Measurements from ENCODE around the gene MOGAT3. TPM values are rescaled to one million over a fixed set of nuclear protein-coding genes. Genes with fewer than 3 reads are reported as not detected.

Gene MOGAT3
- total RNA-seq, 2 experiments from 2014 or later = not detected

DNA sequence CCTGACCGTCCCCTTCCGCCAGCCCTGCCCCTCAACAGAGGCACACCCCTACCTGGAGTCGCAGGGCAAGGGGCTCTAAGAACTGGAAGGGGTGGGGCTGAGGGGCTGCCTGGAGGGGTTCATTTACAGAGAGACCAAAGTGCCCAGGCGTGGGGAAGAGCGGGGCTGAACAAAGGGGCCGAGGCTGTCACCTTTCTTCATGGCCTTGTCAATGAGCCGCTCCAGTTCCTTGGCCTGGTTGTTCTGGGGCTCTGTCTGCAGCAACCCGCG, 39.0 kb upstream of the MOGAT3 start:
- no peaks in the 10 kb centered on the region for H3K27me3 Mint-ChIP-seq (ENCODE audit: low read depth)
- H3K27ac Mint-ChIP-seq = no peak overlapping the region
- ATAC-seq = no peak
- DNase-seq = no peak
- peaks cover 8% of the 10 kb centered on the region for H3K36me3 Mint-ChIP-seq (ENCODE audit: low read depth)
- H3K9me3 Mint-ChIP-seq (ENCODE audit: insufficient read depth) = no peaks in the 10 kb centered on the region
- POLR2A ChIA-PET = no interaction called here
- CTCF ChIA-PET = no interaction called here
- H3K4me1 Mint-ChIP-seq (ENCODE audit: low read depth) = peaks cover 20% of the 10 kb centered on the region
- H3K4me3 Mint-ChIP-seq = no peak overlapping the region

DNA sequence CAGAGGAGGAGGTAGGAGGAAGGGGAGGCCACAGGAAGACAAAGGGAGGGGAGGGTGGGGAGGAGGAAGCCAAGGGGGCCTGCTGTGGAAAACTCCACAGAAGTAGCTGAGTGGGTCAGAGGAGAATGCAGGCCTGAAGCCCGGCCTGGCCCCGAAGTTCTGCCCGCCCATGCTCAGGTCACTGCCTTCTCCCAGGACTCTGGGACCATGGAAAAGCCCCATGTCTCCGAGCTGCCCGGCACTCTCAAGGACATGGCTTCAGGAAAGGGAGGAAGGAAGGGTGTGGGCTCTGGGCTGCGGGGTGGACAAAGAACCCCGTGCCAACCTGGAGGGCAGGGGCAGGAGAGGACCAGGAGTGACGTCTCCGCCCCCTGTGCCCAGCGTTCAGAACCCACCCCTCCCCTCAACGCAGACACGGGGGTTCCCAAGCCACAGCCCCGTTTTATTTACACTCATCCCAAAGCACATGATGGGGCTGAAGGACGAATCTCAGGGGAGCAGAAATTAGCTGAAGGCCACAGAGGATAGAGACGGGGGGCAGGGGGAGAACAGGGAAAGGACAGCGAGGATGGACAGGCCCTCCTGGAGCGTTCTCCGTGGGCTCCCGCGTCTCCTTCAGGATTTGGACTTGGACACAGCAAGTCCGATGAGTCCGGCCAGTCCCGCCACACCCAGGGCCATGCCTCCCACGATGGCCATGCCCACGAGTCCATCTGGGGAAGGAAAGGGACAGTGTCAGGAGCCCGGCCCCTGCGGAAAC, 38.5 kb upstream of the MOGAT3 start:
- CTCF ChIA-PET = no interaction called here
- ATAC-seq (no peak), DNase-seq (no peak)
- H3K27me3 Mint-ChIP-seq (ENCODE audit: low read depth) = no peaks in the 10 kb centered on the region
- no peaks in the 10 kb centered on the region for H3K9me3 Mint-ChIP-seq (ENCODE audit: insufficient read depth)
- no peak overlapping the region for H3K27ac Mint-ChIP-seq
- POLR2A ChIA-PET = no interaction called here
- H3K36me3 Mint-ChIP-seq (ENCODE audit: low read depth) = peaks cover 8% of the 10 kb centered on the region
- H3K4me3 Mint-ChIP-seq = no peak overlapping the region
- peaks cover 17% of the 10 kb centered on the region for H3K4me1 Mint-ChIP-seq (ENCODE audit: low read depth)

DNA sequence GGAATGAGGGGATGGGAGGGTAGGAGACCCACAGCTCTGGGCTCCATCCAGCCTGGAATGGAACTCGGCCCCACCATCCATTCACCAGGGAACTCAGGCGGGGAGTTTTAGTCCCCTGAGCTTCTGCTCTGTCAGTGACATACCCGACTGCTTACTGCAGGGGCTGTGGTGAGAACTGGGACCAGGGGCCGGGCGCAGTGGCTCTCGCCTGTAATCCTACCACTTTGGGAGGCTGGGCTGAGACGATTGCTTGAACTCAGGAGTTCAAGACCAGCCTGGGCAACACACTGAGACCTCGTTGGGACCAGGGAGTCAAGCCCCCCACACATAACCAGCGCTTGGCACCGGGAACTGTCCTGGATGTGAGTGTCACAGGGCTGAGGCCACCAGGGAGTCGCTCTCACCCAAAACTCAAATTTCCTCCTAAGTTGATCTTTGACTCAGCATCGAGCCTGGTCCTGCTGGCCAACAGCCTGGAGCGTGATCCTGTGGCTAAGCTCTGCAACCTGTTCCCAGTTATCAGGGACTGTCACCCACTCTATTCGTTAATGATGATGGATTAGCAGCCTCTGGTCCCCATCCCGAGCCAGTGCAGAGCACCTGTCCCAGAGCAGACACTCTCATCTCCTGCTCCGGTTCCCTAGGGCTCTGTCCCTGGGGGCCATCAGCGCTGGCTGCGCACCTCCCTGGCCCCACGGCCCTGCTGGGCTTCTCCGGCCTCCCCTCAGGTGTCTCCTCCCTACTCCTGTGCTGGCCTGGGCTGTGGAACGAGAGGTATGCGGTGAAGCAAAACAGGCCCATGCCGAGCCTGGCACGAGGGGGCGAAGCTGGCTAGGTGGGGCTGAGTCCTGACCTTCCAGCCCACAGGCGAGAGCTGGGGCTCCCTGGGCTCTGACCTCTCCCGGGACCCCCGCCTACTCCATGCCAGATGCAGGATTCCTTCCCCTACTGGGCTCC, 37.7 kb upstream of the MOGAT3 start:
- peaks cover 4% of the 10 kb centered on the region for H3K36me3 Mint-ChIP-seq (ENCODE audit: low read depth)
- no peak overlapping the region for H3K27ac Mint-ChIP-seq
- no peak overlapping the region for H3K4me3 Mint-ChIP-seq
- ATAC-seq = no peak
- peaks cover 10% of the 10 kb centered on the region for H3K4me1 Mint-ChIP-seq (ENCODE audit: low read depth)
- CTCF ChIA-PET = no interaction called here
- no peaks in the 10 kb centered on the region for H3K27me3 Mint-ChIP-seq (ENCODE audit: low read depth)
- H3K9me3 Mint-ChIP-seq (ENCODE audit: insufficient read depth) = no peaks in the 10 kb centered on the region
- DNase-seq = no peak
- POLR2A ChIA-PET = no interaction called here

DNA sequence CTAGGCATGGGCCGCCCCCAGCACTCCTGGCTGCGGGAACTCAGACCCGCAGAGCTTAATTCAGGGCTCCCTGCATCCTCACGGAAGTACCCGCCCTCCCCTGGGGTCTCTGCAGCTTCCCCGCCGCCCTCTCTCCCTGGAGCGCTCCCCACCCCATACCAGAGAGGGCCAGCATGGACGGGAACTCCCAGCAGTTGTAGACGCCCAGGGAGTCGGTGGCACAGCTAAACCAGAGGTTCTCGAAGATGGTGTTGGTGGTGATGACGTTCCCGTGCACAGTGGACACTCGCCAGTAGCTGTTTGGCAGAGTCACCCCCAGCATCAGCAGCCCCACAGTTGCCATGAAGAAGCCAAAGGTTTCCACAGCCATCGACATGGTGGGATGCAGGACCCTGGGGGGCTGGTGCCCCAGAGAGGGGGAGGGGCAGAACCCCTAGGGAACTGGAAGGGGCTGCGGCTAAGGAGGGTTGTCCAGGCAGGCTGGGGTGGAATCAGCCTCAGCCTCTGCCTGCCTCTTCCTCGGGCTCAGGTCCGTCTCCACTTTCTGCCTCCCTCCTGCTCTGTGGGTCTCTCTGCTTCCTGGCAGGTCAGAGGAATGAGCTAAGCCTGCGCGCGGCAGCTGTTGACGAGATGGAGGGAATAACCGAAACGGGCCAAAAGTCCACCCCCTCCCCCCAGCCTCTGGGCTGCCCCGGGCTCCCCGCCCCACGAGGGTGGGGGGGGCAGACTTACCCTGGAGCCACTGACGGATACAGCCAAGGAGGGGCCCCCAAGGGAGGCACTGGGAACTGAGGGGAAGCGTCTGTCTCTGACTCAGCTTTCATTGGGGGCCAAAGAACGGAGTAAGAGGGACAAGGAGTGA, 36.6 kb upstream of the MOGAT3 start, which contains the start of gene CLDN15:
TSS of gene CLDN15 (minus strand) at position 597 of the 862 bp plus-strand sequence. CDS start at position 376, 221 bp downstream.
- Mint-ChIP-seq H3K36me3 (ENCODE audit: low read depth) (peaks cover 4% of the 10 kb centered on the region), H3K9me3 (ENCODE audit: insufficient read depth) (no peaks in the 10 kb centered on the region), H3K4me3 (no peak within 1 kb of the TSS), H3K4me1 (ENCODE audit: low read depth) (peaks cover 5% of the 10 kb centered on the region), H3K27ac (no peak within 1 kb of the TSS), H3K27me3 (ENCODE audit: low read depth) (no peaks in the 10 kb centered on the region)
- DNase-seq (no peak), ATAC-seq (no peak)
- POLR2A ChIA-PET = no interaction called here
- CTCF ChIA-PET = interaction anchor here (1.3 to 3.7 kb wide), 2 partner anchors 7 to 12 kb away, joined by 3 to 19 read pairs; partner anchors contain the start of gene FIS1

GRCh38 chr7:101236292-101236835, 35.5 kb upstream of the MOGAT3 start:
- no peak overlapping the region for H3K27ac Mint-ChIP-seq
- peaks cover 8% of the 10 kb centered on the region for H3K36me3 Mint-ChIP-seq (ENCODE audit: low read depth)
- POLR2A ChIA-PET = no interaction called here
- no peaks in the 10 kb centered on the region for H3K27me3 Mint-ChIP-seq (ENCODE audit: low read depth)
- H3K4me3 Mint-ChIP-seq = no peak overlapping the region
- H3K9me3 Mint-ChIP-seq (ENCODE audit: insufficient read depth) = no peaks in the 10 kb centered on the region
- ATAC-seq (no peak), DNase-seq (no peak)
- H3K4me1 Mint-ChIP-seq (ENCODE audit: low read depth) = peaks cover 5% of the 10 kb centered on the region
- CTCF ChIA-PET = interaction anchor here (3.7 kb wide), 1 partner anchor 8 kb away, joined by 19 read pairs; the partner anchor contains the start of gene FIS1

DNA sequence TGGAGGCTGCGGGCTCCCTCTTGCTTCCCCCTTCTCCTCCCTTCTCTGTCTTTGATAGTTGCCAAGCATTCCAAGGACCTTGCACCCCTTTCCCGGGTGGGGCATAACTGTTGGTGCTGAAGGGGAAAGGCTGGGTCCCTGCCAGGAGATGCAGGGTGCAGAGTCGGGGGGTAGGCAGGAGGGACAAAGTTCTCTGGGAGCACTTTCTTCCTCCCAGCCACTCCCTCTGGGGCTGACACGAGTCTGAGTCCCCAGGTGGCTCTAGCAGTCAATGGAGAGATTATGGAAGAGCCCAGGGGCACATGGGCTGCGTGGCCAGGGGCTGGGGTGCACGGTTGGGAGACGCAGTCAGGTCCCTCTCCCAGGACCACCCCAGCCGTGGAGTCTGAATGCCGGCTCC, 34.7 kb upstream of the MOGAT3 start:
- Mint-ChIP-seq H3K4me1 (ENCODE audit: low read depth) (peaks cover 8% of the 10 kb centered on the region), H3K4me3 (no peak overlapping the region), H3K27ac (no peak overlapping the region), H3K36me3 (ENCODE audit: low read depth) (peaks cover 9% of the 10 kb centered on the region), H3K27me3 (ENCODE audit: low read depth) (no peaks in the 10 kb centered on the region), H3K9me3 (ENCODE audit: insufficient read depth) (no peaks in the 10 kb centered on the region)
- ChIA-PET POLR2A (no interaction called here), CTCF (interaction anchor here (0.8 to 3.7 kb wide), 2 partner anchors 9 to 47 kb away, joined by 3 to 19 read pairs; partner anchors contain the start of gene FIS1)
- no peak for ATAC-seq
- no peak for DNase-seq

DNA sequence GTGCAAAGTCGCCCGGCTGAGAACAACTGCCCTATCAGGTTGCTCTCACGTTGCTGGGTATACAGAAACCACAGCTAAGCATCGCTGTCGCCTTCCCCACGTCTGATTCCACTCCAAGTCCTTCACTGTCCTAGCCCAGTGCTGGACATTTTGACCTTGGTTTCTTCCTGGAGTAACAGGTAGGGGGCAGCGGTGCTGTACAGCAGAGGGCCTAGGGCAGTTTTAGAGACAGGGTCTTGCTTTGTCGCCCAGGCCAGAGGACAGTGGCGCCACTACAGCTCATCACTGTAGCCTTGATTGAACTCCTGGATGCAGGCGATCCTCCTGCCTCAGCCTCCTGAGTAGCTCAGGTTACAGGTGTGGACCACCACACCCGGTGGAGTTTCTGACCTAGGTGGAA, 34.2 kb upstream of the MOGAT3 start:
- no peaks in the 10 kb centered on the region for H3K9me3 Mint-ChIP-seq (ENCODE audit: insufficient read depth)
- H3K4me1 Mint-ChIP-seq (ENCODE audit: low read depth) = peaks cover 10% of the 10 kb centered on the region
- CTCF ChIA-PET = interaction anchor here (0.8 to 3.7 kb wide), 2 partner anchors 9 to 47 kb away, joined by 3 to 19 read pairs; partner anchors contain the start of gene FIS1
- DNase-seq = no peak
- ATAC-seq = no peak
- POLR2A ChIA-PET = no interaction called here
- no peaks in the 10 kb centered on the region for H3K27me3 Mint-ChIP-seq (ENCODE audit: low read depth)
- H3K27ac Mint-ChIP-seq = no peak overlapping the region
- H3K4me3 Mint-ChIP-seq = no peak overlapping the region
- peaks cover 11% of the 10 kb centered on the region for H3K36me3 Mint-ChIP-seq (ENCODE audit: low read depth)

DNA sequence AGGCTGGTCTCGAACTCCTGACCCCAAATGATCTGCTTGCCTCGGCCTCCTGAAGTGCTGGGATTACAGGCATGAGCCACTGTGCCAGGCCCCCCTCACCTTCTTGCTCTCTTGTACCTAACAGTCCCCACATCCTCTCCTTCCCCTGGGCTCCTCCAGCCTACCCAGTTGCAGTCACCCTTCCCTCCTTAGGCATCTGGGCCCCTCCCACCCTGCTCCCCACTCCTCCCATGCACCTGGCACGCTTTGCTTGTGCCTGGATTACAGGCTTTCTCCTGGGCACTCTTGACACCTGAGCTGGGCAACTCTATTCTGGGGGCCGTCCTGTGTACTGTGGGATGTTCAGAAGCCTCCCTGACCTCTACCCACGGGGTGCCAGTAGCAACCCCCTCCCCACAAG, 33.8 kb upstream of the MOGAT3 start:
- Mint-ChIP-seq H3K9me3 (ENCODE audit: insufficient read depth) (no peaks in the 10 kb centered on the region), H3K27me3 (ENCODE audit: low read depth) (no peaks in the 10 kb centered on the region), H3K4me3 (no peak overlapping the region), H3K4me1 (ENCODE audit: low read depth) (peaks cover 10% of the 10 kb centered on the region), H3K36me3 (ENCODE audit: low read depth) (peaks cover 11% of the 10 kb centered on the region), H3K27ac (no peak overlapping the region)
- CTCF ChIA-PET = interaction anchor here (0.8 to 3.7 kb wide), 2 partner anchors 9 to 48 kb away, joined by 3 to 19 read pairs; partner anchors contain the start of gene FIS1
- ATAC-seq (no peak), DNase-seq (no peak)
- POLR2A ChIA-PET = no interaction called here

DNA sequence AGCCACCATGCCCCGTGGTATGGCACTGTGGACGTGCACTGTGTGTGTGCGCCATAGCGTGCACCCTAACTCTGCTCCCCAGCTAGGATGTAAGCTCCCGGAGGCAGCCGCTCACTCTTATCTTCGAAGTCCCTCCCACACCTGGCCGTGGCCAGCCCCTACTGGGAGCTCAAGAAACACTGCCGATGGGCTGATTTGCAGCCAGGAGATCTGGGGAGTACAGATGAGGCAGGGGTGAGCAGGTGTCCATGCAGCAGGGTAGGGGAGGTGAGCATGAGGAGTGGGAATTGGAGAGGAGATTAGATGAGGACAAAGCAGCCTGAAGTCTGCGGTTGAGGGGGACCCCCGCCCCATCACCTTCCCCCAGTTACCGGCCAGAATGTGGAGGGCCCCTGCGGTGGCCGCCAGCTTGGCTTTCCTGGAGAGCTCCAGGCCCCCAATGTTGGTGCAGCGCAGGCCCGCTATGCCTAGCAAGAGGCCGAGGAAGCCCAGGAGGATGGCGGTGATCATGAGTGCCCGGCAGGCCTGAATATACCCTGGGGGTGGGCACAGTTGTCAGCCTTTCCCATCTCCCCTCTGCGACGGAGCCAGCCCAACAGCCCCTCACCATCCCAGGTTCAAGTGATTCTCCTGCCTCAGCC, 33.2 kb upstream of the MOGAT3 start:
- Mint-ChIP-seq H3K9me3 (ENCODE audit: insufficient read depth) (no peaks in the 10 kb centered on the region), H3K36me3 (ENCODE audit: low read depth) (peaks cover 13% of the 10 kb centered on the region), H3K27ac (no peak overlapping the region), H3K27me3 (ENCODE audit: low read depth) (no peaks in the 10 kb centered on the region), H3K4me3 (no peak overlapping the region), H3K4me1 (ENCODE audit: low read depth) (peaks cover 6% of the 10 kb centered on the region)
- POLR2A ChIA-PET = no interaction called here
- DNase-seq (no peak), ATAC-seq (no peak)
- CTCF ChIA-PET = interaction anchor here (3.7 kb wide), 1 partner anchor 10 kb away, joined by 19 read pairs; the partner anchor contains the start of gene FIS1

GRCh38 chr7:101232141-101232850, 31.5 kb upstream of the MOGAT3 start:
- DNase-seq = no peak
- Mint-ChIP-seq H3K9me3 (ENCODE audit: insufficient read depth) (no peaks in the 10 kb centered on the region), H3K27ac (no peak overlapping the region), H3K36me3 (ENCODE audit: low read depth) (peaks cover 17% of the 10 kb centered on the region), H3K4me1 (ENCODE audit: low read depth) (peaks cover 6% of the 10 kb centered on the region), H3K4me3 (no peak overlapping the region), H3K27me3 (ENCODE audit: low read depth) (no peaks in the 10 kb centered on the region)
- ChIA-PET POLR2A (no interaction called here), CTCF (interaction anchor here (0.6 kb wide), 1 partner anchor 15 kb away, joined by 3 read pairs; the partner anchor contains the start of gene PLOD3)
- no peak for ATAC-seq
